GM18868 (cell line): ENCODE data around the gene HSDL1.
A peak's percentile ranks its signal among the peaks of the same experiment; 100 is the strongest.
"Not testable (repeated sequence)": the region's sequence is repeated elsewhere in the genome, so short reads cannot be mapped to it uniquely, and the experiment has no call there.

Experiments
- ATAC-seq: cut with Tn5 transposase; IDR thresholded peaks from one replicate; pipeline ENCODE4 v1.9.1; 2021; ENCODE audit warnings: mild to moderate bottlenecking, moderate library complexity; ENCODE audit not compliant: unreplicated experiment

HSDL1 gene

DNA sequence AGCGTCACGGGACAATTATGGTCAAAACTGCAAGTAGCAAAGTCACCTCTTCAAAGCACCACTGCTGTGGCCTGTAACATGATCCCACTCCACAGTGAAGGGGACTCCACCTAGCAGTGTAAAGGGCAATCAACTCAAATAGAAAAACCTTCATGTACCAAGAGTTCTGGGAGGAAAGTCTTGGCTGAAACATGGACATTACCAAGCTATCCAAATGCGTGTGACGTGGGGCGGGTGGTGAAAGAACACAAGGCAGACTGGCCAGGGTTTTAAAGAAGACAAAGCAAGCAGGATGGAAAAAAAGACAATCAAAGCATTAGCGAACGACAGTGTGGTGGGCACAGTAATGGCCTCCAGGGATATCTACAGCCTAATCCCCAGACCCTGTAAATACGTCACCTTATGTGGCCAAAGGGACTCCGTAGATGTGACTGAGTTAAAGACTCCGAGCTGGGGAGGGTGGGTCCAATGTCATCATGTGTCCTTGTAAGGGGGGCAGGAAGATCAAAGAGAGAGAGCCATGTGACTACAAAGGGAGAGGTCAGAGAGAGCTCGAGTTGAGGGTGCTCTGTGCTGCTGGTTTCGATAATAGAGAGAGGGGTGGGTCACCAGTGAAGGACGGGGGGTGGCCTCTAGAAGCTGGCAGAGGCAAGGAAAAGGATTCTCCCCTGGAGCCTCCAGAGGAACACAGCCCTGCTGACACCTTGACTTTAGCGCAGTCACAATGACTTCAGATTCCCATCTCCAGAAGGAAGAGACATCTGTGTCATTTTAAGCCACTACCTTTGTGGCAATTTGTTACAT lies 6.0 kb downstream of the HSDL1 start:
- peak; percentile 76 for ATAC-seq

GRCh38 chr16:84138500-84138823 lies 6.5 kb downstream of the HSDL1 start:
- no peak for ATAC-seq

DNA sequence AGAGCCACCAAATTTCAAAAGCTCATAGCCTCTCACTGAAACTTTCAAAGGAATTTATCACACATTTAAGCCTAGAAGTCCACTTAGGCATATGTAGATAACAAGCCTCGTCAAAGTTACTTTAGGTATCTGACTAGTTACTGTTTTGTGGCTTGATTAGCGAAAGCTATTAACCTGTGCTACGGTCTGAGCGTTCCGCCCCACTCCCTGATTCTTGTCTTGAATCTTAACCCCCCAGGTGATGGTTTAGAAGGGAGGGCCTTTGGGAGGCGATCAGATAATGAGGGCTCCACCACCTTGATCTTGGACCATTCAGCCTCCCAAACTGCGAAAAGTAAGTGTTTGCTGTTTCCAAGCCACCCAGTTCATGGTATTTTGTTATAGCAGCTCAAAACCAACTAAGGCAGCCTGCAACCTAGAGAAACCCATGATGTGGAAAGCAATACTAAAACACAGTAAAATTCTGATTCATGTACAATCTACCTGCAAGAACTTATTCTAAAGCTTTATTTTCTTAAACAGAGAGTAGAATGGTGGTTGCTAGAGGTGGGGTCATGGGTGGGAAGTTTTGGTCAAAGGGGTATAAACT lies 7.1 kb downstream of the HSDL1 start:
- no peak for ATAC-seq

- no peak for ATAC-seq
These were observed 7.7 kb downstream of the HSDL1 start for GRCh38 chr16:84137287-84137686.

- no peak for ATAC-seq
These were observed 8.4 kb downstream of the HSDL1 start for GRCh38 chr16:84136331-84137125.

- peak; percentile 57 for ATAC-seq
These were observed 12.3 kb downstream of the HSDL1 start for GRCh38 chr16:84132527-84133285.

- no peak for ATAC-seq
These were observed 13.9 kb downstream of the HSDL1 start for GRCh38 chr16:84131117-84131516.

GRCh38 chr16:84124257-84125073 lies 20.5 kb downstream of the HSDL1 start:
- peak; percentile 53 for ATAC-seq

DNA sequence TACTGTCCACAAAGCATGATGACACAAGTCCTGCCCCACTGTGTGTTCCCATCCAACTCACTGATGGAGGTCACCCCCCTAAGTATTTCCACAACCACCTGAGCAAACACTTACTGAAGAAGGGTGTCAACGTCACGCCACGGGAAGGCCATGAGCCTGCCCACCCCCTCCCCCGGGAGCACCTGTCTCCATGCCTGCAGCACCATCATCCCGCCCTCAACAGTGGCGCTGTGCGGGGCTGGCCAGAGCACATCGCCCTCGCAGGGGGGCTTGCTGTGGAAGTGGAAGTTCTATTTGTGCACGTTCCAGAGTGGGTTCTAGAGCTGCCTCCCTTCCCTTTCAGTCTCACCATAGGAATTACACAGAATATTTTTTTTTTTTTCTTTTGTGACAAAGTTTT lies 24.0 kb downstream of the HSDL1 start:
- no peak for ATAC-seq

- no peak for ATAC-seq
These were observed 25.0 kb downstream of the HSDL1 start for GRCh38 chr16:84120023-84120422.

DNA sequence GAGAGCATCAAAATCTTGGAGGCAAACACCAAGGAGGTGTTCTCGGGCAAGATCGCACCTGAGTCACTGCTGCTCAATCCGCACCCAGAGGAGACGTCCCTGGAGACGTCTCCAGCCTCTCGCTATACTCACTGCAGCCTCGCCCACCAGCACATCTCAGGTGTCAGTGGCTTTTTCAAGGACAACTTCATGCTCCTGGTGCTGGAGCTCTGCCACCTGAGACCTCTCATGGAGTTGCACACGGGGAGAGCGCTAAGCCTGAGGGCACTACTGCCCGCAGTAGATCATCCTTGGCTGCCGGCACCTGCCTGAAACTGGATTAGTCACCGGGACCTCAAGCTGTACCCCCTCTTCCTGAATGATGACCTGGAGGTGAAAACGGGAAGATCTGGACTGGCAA lies 25.6 kb downstream of the HSDL1 start:
- no peak for ATAC-seq

DNA sequence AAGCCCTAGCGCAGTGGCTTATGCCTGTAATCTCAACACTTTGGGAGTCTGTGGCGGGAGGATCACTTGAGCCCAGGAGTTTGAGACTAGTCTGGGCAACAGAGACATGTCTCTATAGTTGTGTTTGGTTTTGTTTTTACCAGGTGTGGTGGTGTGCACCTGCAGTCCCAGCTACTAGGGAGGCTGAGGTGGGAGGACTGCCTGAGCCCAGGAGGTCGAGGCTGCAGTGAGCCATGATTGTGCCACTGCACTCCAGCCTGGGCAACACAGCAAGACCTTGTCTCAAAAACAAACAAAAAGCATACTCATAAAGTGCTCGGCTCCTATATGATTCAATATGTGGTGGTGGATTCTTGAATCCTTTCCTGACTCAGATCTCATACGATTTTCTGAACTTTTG lies 26.7 kb downstream of the HSDL1 start:
- ATAC-seq: not testable (repeated sequence)

GRCh38 chr16:84117494-84117843 lies 27.5 kb downstream of the HSDL1 start:
- no peak for ATAC-seq

- peak; percentile 94 for ATAC-seq
These were observed 28.1 kb downstream of the HSDL1 start, which contains the start of gene MBTPS1 for GRCh38 chr16:84116720-84117493. Gene MBTPS1, minus strand, starts transcription at chr16:84116942. Its CDS starts 15,159 bp downstream, at chr16:84101783.

DNA sequence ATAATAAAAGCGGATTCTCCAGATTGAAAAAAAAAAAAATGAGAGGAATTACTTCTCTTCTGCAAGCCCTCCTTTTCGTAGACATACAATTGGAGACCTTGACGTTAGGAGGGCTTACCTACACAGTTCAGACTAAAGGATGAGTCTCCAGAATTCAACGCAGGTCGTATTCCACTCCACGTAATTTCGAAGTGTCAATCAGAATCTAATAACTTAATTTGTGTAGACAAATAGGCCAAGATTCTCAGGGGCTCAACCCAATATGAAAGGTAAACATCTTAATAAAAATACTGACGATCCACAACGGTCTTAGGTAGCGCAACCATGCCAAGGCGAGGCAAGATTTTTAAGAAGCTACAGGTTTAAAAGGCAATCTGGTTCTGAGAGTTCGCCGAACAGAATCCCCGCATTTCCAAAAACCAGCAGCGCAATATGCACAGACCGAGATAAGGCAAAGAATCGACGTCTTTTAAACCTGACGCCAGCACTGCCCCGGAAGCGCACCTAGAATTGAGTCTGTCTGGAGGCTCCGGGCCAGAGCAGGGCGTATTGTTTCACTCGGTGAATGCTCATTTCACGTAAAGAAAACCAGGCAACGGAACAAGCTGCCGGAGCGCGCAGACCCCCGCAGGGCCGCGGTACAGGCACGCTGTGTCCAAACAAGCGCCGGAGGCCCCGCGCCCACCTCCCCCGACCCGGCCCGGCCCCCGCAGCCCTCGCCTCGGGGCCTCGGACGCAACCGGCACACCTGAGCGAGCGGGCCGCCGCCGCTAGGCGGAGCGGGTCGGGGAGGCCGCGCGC lies 28.9 kb downstream of the HSDL1 start:
- peak; percentile 35 for ATAC-seq

DNA sequence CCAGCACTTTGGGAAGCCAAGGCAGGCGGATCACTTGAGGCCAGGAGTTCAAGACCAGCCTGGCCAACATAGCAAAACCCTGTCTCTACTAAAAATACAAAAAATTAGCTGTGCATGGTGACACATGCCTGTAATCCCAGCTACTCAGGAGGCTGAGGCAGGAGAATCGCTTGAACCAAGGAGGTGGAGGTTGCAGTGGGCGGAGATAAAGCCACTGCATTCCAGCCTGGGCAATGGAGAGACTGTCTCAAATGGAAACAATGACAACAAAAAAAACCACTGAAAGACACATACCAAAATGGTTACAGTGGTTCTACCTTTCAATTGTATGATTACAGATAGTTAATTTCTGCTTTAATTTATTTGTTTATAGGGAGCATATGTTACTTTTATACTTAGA lies 33.0 kb downstream of the HSDL1 start:
- not testable (repeated sequence) for ATAC-seq

GRCh38 chr16:84111525-84111924 lies 33.5 kb downstream of the HSDL1 start:
- no peak for ATAC-seq

- ATAC-seq: no peak
These were observed 34.5 kb downstream of the HSDL1 start for GRCh38 chr16:84110527-84110926.
